Measurements from ENCODE around the gene RALY.

DNA sequence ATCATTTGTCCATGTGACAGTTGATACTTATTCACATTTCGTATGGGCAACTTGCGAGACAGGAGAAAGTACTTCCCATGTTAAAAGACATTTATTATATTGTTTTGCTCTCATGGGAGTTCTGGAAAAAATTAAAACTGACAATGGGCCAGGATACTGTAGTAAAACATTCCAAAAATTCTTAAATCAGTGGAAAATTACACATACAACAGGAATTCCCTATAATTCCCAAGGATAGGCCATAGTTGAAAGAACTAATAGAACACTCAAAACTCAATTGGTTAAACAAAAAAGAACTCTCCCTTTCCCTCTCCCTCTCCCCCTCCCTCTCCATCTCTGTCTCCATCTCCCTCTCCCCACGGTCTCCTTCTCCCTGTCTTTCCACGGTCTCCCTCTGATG lies 137.8 kb downstream of the RALY start:
- TF ChIP-seq POLR2A (IDR thresholded peaks at IDR 0.05; ENCODE audit: borderline replicate concordance, extremely low read depth, insufficient read depth, insufficient read length) (no peak), ZNF274 (IDR thresholded peaks at IDR 0.05; ENCODE audit: low read depth, low read length) (no peak), RAD21 (IDR thresholded peaks at IDR 0.05; ENCODE audit: low read depth) (no peak), YY1 (IDR thresholded peaks at IDR 0.05; ENCODE audit: extremely low read depth, insufficient replicate concordance, low read depth, low read length) (no peak), EZH2phosphoT487 (IDR thresholded peaks at IDR 0.05; ENCODE audit: borderline replicate concordance) (no peak), EZH2 (IDR thresholded peaks at IDR 0.05) (no peak), SP1 (IDR thresholded peaks at IDR 0.05; ENCODE audit: low read depth) (no peak), ZFX (IDR thresholded peaks at IDR 0.05) (no peak)
- TF ChIP-seq, protein P1, sequence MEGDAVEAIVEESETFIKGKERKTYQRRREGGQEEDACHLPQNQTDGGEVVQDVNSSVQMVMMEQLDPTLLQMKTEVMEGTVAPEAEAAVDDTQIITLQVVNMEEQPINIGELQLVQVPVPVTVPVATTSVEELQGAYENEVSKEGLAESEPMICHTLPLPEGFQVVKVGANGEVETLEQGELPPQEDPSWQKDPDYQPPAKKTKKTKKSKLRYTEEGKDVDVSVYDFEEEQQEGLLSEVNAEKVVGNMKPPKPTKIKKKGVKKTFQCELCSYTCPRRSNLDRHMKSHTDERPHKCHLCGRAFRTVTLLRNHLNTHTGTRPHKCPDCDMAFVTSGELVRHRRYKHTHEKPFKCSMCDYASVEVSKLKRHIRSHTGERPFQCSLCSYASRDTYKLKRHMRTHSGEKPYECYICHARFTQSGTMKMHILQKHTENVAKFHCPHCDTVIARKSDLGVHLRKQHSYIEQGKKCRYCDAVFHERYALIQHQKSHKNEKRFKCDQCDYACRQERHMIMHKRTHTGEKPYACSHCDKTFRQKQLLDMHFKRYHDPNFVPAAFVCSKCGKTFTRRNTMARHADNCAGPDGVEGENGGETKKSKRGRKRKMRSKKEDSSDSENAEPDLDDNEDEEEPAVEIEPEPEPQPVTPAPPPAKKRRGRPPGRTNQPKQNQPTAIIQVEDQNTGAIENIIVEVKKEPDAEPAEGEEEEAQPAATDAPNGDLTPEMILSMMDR (IDR thresholded peaks at IDR 0.05 in 2 of 3, conservative IDR thresholded peaks at IDR 0.05 in 1 of 3; ENCODE audit: borderline replicate concordance in 1 of 3, insufficient read depth in 1 of 3, low read depth in 2 of 3, low read length in 2 of 3) = no peak
- TF ChIP-seq, protein P2, sequence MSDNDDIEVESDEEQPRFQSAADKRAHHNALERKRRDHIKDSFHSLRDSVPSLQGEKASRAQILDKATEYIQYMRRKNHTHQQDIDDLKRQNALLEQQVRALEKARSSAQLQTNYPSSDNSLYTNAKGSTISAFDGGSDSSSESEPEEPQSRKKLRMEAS (IDR thresholded peaks at IDR 0.05) = no peak
- TF ChIP-seq, protein P3, sequence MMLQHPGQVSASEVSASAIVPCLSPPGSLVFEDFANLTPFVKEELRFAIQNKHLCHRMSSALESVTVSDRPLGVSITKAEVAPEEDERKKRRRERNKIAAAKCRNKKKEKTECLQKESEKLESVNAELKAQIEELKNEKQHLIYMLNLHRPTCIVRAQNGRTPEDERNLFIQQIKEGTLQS (IDR thresholded peaks at IDR 0.05) = no peak
- TF ChIP-seq, protein P4, sequence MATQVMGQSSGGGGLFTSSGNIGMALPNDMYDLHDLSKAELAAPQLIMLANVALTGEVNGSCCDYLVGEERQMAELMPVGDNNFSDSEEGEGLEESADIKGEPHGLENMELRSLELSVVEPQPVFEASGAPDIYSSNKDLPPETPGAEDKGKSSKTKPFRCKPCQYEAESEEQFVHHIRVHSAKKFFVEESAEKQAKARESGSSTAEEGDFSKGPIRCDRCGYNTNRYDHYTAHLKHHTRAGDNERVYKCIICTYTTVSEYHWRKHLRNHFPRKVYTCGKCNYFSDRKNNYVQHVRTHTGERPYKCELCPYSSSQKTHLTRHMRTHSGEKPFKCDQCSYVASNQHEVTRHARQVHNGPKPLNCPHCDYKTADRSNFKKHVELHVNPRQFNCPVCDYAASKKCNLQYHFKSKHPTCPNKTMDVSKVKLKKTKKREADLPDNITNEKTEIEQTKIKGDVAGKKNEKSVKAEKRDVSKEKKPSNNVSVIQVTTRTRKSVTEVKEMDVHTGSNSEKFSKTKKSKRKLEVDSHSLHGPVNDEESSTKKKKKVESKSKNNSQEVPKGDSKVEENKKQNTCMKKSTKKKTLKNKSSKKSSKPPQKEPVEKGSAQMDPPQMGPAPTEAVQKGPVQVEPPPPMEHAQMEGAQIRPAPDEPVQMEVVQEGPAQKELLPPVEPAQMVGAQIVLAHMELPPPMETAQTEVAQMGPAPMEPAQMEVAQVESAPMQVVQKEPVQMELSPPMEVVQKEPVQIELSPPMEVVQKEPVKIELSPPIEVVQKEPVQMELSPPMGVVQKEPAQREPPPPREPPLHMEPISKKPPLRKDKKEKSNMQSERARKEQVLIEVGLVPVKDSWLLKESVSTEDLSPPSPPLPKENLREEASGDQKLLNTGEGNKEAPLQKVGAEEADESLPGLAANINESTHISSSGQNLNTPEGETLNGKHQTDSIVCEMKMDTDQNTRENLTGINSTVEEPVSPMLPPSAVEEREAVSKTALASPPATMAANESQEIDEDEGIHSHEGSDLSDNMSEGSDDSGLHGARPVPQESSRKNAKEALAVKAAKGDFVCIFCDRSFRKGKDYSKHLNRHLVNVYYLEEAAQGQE (IDR thresholded peaks at IDR 0.05; ENCODE audit: low read depth) = no peak

Data from HCT116 (cell line).